HG02763 (cell line): Measurements from ENCODE around the gene SYMPK.
"Not testable (repeated sequence)": the region's sequence is repeated elsewhere in the genome, so short reads cannot be mapped to it uniquely, and the experiment has no call there.

Source experiments
- ATAC-seq: cut with Tn5 transposase; IDR thresholded peaks from one replicate; pipeline ENCODE4 v1.9.1; 2021; ENCODE audit warnings: mild to moderate bottlenecking, moderate library complexity; ENCODE audit not compliant: unreplicated experiment

Gene SYMPK

GRCh38 chr19:45870798-45871197 is 7.9 kb upstream of the SYMPK start:
- no peak for ATAC-seq

DNA sequence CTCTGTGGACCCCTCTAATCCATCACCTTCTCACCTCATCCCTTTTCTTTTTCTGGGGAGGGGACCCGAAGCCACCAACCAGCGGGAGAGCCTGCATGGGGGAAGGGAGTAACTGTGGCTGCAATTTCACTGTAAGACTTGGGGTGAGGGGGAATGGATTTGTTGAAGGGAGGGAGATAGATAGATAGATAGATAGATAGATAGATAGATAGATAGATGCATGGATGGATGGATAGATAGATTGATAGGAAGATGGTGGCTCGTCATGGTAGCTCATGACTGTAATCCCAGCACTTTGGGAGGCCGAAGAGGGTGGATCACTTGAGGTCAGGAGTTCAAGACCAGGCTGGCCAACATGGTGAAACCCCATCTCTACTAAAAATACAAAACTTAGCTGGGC is 4.3 kb upstream of the SYMPK start:
- not testable (repeated sequence) for ATAC-seq

GRCh38 chr19:45866400-45867176 is 3.6 kb upstream of the SYMPK start:
- no peak for ATAC-seq

- no peak for ATAC-seq
Observed at GRCh38 chr19:45865269-45865948, 2.5 kb upstream of the SYMPK start.

DNA sequence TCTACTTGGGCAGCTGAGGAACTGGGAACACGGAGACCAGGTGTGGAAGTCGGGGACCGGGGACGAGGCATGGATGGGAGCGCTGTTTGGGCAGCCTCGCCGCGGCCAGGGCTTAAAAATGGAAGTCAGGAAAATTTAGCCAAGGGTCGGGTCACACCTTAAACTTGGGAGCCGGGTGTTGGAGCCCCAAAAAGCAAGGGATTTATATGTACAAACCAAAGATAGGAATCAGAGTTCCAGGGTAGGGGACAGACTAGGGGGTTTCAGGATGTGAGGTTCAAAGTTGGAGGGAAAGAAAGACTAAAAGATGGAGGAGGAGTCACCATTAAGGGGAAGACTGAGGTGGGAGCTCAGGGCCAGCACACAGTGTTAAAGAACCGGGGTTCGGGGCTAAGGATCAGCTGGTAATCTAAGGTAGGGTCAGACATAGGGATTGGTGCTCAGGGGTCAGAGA is 1.7 kb upstream of the SYMPK start:
- ATAC-seq: no peak

- no peak for ATAC-seq
Observed at GRCh38 chr19:45863840-45864628, 1.1 kb upstream of the SYMPK start, which contains the start of gene FOXA3. FOXA3 (plus strand) TSS chr19:45864326; CDS start chr19:45864457, 131 bp downstream.

GRCh38 chr19:45863335-45863839 is 440 bp upstream of the SYMPK start:
- ATAC-seq: no peak

DNA sequence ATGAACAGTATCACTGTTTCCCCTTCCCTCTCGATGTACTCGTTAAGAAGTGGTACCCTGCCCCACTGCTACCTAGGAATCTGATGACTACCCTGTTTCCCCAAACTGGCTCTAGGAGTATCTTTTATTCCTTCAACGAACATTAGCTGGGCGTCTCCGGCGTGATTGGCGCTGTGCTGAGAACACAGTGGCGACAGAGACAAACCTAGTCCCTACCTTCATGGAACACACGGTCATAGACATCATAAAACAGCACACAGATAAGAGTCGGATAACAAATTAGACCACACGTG is 730 bp downstream of the SYMPK start:
- ATAC-seq: no peak

DNA sequence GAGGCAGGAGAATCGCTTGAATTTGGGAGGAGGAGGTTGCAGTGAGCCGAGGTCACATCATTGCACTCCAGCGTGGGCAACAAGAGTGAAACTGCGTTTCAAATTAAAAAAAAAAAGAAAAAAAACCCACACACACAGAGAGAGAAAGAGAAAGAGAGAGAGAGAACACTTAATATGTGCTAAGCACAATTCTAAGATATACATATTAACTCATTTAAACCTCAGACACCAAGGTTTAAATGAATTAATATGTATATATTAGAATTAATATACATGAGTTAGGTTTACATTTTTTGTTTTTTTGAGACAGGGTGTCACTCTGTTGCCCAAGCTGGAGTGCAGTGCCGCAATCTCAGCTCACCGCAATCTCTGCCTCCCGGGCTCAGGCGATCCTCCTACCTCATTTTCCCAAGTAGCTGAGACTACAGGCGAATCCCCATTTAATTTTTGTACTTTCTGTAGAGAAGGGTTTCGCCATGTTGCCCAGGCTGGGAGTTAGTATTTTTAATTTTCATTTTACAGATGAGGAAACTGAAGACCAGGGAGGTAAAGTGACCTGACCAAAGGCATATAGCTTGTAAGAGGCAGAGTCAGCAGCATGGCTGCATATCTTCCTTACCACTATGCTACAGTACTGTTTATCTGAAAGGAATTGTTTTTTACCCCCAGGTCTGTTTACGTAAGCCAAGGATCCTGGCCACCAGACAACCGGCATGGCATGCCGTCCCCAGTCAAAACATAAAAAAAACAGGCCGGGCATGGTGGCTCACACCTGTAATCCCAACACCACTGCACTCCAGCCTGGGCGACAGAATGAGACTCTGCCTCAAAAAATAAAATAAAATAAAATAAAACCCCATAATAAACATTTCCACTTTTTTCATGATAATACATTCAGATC is 2.3 kb downstream of the SYMPK start:
- no peak for ATAC-seq

DNA sequence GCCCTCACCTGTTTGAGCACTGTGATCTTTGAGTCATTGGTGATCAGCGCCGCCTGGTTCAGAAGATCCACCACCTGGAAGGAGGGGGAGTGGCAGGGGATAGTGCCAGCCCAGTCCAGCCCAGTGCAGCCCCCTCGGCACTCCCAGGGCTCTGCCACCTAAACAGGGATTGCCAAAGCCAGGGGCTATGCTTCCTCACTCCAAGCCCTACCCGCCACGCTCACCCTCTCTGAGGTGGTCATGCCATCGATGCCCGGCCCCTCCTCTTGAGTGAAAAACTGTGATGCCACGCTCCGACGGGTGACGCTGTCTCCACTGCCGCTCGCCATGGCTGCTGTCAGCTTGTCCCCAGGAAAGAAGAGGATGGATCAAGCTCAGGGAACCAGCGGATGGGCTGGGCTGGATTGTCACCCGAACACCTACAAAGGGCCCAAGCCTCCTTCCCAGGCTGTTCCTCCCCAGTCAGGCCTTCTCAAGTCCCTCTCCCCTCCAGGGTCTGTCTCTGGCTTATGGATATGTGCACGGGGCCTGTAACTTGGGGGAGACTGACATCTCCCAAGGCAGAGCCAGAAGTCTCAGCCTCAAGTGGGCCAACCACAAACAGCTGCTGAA is 8.7 kb downstream of the SYMPK start:
- no peak for ATAC-seq

DNA sequence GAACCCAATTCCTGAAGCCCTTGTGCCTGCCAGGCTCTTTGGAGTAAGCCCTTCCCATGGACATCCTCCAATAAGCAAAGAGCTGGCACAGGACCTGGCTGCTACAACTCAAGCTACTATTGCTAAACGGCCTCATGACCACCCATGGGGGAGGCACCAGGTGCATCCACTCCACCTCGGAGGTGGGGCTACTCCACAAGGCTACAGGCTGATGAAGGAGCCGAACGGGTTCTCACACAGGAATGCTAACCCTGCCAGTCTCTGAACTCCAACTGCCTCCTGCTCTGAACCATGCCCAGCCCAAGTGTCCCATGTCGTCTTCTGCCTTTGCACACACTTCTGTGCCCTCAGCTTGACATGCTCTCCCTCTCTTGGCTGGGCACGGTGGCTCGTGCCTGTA is 10.0 kb downstream of the SYMPK start:
- ATAC-seq: no peak

DNA sequence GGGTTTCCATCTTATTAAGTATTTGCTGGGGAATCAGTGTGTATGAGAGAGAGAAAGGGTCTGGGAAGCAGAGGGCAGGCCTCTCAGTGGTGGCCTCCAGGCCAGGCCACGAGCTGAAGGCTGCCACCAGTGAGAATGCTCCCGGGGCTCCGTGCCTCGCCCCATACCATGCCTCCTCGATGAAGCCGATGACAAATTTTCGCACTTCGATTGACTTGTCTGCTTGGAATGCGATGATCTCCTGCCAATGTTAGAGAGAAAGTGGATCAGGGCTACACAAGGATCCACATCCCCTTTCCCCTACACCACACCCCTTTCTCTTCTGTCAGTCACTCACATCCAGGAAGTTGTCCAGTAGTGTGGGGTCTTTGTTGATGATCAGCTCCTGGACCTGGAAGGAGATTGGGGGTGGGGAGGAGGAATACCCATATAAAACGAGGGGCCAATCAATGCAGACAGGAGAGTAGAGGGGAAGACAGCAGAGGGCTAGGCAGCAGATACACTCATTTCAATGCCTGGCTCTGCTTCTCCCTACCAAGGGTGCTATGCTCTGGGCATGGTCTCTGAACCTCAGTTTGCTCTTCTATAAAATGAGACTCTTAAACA is 10.7 kb downstream of the SYMPK start:
- no peak for ATAC-seq

DNA sequence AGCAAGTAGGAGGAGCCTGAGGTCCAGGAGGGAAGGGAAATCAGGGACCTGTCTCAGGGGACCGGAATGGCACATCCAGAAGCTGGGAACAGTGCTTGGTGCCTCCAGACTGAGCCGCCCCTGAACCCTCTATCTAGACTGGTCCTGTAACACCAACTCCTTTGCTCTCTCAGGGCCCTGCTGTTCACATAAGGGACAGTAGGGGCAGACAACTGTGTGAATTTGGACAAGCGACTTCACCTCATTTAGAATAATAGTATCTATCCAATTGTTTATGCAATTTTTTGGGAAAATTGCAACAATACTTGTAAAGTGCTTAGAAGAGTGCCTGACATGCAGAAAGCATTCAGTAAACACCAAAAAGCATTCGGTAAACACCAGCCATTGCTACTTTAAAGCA is 14.0 kb downstream of the SYMPK start:
- no peak for ATAC-seq

DNA sequence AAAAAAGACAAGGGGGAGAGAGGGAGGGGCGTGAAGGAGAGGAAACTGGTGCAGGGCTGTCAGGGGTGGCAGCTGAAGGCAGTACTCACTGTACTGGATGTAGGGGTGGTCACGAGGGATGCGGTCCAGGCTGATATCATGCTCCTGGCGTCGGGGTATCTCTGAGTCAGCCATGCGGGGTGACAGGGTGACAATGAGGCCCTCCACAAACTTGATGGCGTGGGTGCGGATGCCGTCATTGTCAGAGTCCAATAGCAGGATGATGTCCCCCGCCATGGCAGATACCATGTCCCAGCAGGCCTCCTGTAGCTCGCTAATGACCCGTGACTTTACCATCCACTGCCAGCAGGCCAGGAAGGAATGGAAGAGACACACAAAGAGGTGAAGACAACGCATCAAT is 15.3 kb downstream of the SYMPK start:
- ATAC-seq: no peak

DNA sequence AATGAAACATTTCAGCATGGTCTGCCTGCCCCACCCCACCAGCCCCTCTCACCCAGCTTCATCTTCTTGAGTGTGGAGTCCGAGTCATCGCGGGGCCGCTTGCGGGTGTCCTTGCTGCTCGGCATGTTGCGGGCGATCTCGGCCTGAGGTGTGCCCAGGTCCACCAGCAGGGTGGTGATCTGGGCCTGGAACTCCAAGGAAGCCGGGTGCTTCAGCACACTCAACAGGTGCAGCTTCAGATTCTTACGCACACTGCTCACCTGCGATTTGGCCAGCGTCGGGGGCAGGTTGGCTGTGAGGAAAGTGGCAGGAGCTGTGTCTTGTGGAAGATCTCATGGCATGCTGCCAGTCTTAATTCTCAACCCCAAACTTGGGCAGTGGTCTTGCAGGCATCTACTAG is 20.7 kb downstream of the SYMPK start:
- ATAC-seq: no peak

- ATAC-seq: no peak
Observed at GRCh38 chr19:45834970-45835369, 28.0 kb downstream of the SYMPK start.

- ATAC-seq: no peak
Observed at GRCh38 chr19:45828945-45829344, 34.0 kb downstream of the SYMPK start.

DNA sequence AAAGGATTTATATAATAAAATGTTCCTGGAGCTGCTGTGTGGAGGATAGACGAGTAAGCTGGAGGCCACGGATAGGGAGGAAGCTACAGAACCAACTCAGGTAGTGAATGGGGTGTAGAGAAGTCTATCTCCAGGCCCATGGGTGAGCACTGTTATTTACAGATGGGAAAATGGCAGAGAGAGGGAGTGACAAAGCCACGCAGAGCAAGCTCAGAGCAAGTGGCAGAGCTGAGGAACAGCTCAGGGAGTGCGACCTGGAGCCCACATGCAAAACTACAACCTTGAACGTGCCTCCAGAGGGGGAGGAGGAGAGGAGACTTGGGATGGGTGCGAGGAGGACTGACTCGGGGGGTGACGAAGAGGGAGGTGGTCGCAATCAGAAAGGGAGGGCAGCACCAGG is 34.4 kb downstream of the SYMPK start:
- no peak for ATAC-seq

DNA sequence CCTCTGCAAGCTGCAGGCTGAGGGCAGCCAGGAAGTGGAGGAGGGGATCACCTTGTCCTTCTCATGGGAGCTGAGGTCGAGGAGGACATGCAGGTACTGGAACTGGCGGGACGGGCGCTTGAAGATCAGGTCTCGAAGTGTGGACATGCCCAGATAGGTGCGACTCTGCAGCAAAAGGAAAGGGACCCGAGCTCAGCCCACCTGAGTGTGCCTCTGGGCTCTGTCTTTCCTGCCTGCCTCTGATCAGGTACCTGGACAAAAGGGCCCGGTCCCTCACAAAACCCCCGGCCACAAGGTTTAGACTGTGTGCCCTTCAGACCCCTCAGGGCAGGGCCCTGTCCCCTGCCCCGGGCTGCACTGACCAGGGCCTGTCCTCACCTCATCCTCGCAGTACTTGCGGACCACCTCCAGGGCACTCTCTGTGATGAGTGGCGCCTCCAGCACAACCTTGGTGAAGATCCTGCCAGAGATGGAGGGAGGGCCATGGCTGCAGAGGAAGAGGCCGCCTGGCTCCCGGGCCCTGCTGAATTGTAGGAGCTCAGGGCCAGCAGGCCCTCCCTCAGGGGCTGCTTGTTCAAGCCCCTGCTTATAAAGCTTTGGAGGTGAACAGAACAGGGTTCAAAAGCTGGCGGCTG is 35.4 kb downstream of the SYMPK start:
- ATAC-seq: no peak
